Vagina (tissue), 2 donors: ENCODE measurements around the gene USP8.
"Not testable (repeated sequence)": the region's sequence is repeated elsewhere in the genome, so short reads cannot be mapped to it uniquely, and the experiment has no call there.

Experiments
- CTCF ChIP-seq, 3 experiments: fragments of 450-650 bp in 2 of 3; fragments of 200-600 bp in 1 of 3; sonication (generic) in 1 of 3; IDR thresholded peaks; one replicate each; pipeline ENCODE4 v1.5.1; 2017 to 2019; ENCODE audit warnings: antibody characterized with exemption in 3 of 3, mild to moderate bottlenecking in 2 of 3, moderate library complexity in 2 of 3
- POLR2A ChIP-seq, 2 donors: fragments of 450-650 bp; IDR thresholded peaks; one replicate each; pipeline ENCODE4 v1.6.1; 2017; ENCODE audit warnings: antibody characterized with exemption in 2 of 2, mild to moderate bottlenecking in 2 of 2, moderate library complexity in 2 of 2
- POLR2AphosphoS5 ChIP-seq, 2 donors: sonication (generic); formaldehyde crosslinking; IDR thresholded peaks; one replicate each; pipeline ENCODE4 v1.9.0; 2017; ENCODE audit warnings: antibody characterized with exemption in 2 of 2, mild to moderate bottlenecking in 2 of 2, low read depth in 1 of 2; ENCODE audit not compliant: insufficient read depth in 1 of 2

GRCh38 chr15:50425678-50426246, 1.6 kb downstream of the USP8 start:
- TF ChIP-seq CTCF (IDR thresholded peaks at IDR 0.05); POLR2A (IDR thresholded peaks at IDR 0.05); POLR2AphosphoS5 (IDR thresholded peaks at IDR 0.05; ENCODE audit: insufficient read depth in 1 of 2, low read depth in 1 of 2): not testable (repeated sequence)
